Glomerular endothelial cell (primary cell): ENCODE measurements around the gene TSPAN9. TPM values are rescaled to one million over a fixed set of nuclear protein-coding genes. Genes with fewer than 3 reads are reported as not detected.
A peak's percentile ranks its signal among the peaks of the same experiment; 100 is the strongest.

Experiments
- DNase-seq: peaks from one replicate; pipeline ENCODE4 v3.0.0-alpha.2; 2011; ENCODE audit warnings: low read depth, low spot score; ENCODE audit errors: extremely low read depth
- total RNA-seq: library from RNA; depleted of rRNA; stranded (reverse); fragments of >200 nt; gene quantifications from 2 replicates; pipeline ENCODE4 v1.2.3, GENCODE V29; 2015

The TSPAN9 gene
- total RNA-seq, 1 donor from 2014 or later: 65.5 TPM

GRCh38 chr12:3218228-3219171 is 141.3 kb downstream of the TSPAN9 start:
- DNase-seq: no peak

- no peak for DNase-seq
Observed at GRCh38 chr12:3219233-3219632, 142.1 kb downstream of the TSPAN9 start.

- no peak for DNase-seq
Observed at GRCh38 chr12:3220382-3221321, 143.5 kb downstream of the TSPAN9 start.

GRCh38 chr12:3222306-3222705 is 145.1 kb downstream of the TSPAN9 start:
- no peak for DNase-seq

- DNase-seq: no peak
Observed at GRCh38 chr12:3222979-3223378, 145.8 kb downstream of the TSPAN9 start.

GRCh38 chr12:3223601-3224529 is 146.7 kb downstream of the TSPAN9 start:
- no peak for DNase-seq

- no peak for DNase-seq
Observed at GRCh38 chr12:3224530-3224903, 147.3 kb downstream of the TSPAN9 start.

GRCh38 chr12:3225154-3225795 is 148.1 kb downstream of the TSPAN9 start:
- DNase-seq: peak; percentile 68

- DNase-seq: no peak
Observed at GRCh38 chr12:3225796-3226180, 148.6 kb downstream of the TSPAN9 start.

GRCh38 chr12:3226264-3226663 is 149.1 kb downstream of the TSPAN9 start:
- no peak for DNase-seq

- no peak for DNase-seq
Observed at GRCh38 chr12:3227076-3227975, 150.1 kb downstream of the TSPAN9 start.

- no peak for DNase-seq
Observed at GRCh38 chr12:3228552-3228951, 151.4 kb downstream of the TSPAN9 start.

- DNase-seq: no peak
Observed at GRCh38 chr12:3229577-3229976, 152.4 kb downstream of the TSPAN9 start.

GRCh38 chr12:3230758-3231375 is 153.7 kb downstream of the TSPAN9 start:
- no peak for DNase-seq

GRCh38 chr12:3231399-3231876 is 154.3 kb downstream of the TSPAN9 start:
- DNase-seq: no peak

- no peak for DNase-seq
Observed at GRCh38 chr12:3233797-3234196, 156.6 kb downstream of the TSPAN9 start.

- DNase-seq: no peak
Observed at GRCh38 chr12:3236345-3237187, 159.4 kb downstream of the TSPAN9 start.
